ENCODE measurements around the gene NFYB.
A peak's percentile ranks its signal among the peaks of the same experiment; 100 is the strongest.

Gene NFYB

GRCh38 chr12:104155711-104156555 is 17.9 kb upstream of the NFYB start:
- DNase-seq: no peak

GRCh38 chr12:104154806-104155205 is 16.8 kb upstream of the NFYB start:
- no peak for DNase-seq

- DNase-seq: no peak
Observed at GRCh38 chr12:104154286-104154685, 16.3 kb upstream of the NFYB start.

GRCh38 chr12:104152685-104153241 is 14.8 kb upstream of the NFYB start:
- DNase-seq: no peak

GRCh38 chr12:104150416-104150815 is 12.4 kb upstream of the NFYB start:
- DNase-seq: no peak

- DNase-seq: no peak
Observed at GRCh38 chr12:104147346-104147745, 9.3 kb upstream of the NFYB start.

- no peak for DNase-seq
Observed at GRCh38 chr12:104143918-104144317, 5.9 kb upstream of the NFYB start.

GRCh38 chr12:104143002-104143401 is 5.0 kb upstream of the NFYB start:
- no peak for DNase-seq

- DNase-seq: no peak
Observed at GRCh38 chr12:104142543-104142942, 4.5 kb upstream of the NFYB start.

GRCh38 chr12:104138797-104139152 is 765 bp upstream of the NFYB start:
- no peak for DNase-seq

GRCh38 chr12:104137001-104137901 is 759 bp downstream of the NFYB start:
- peak; percentile 58 for DNase-seq

GRCh38 chr12:104136577-104136976 is 1.4 kb downstream of the NFYB start:
- no peak for DNase-seq

GRCh38 chr12:104134882-104135281 is 3.1 kb downstream of the NFYB start:
- no peak for DNase-seq

- no peak for DNase-seq
Observed at GRCh38 chr12:104133866-104134265, 4.1 kb downstream of the NFYB start.

GRCh38 chr12:104133321-104133720 is 4.7 kb downstream of the NFYB start:
- DNase-seq: no peak

GRCh38 chr12:104132351-104132956 is 5.6 kb downstream of the NFYB start:
- no peak for DNase-seq

- no peak for DNase-seq
Observed at GRCh38 chr12:104131609-104132008, 6.4 kb downstream of the NFYB start.

GRCh38 chr12:104130760-104131159 is 7.2 kb downstream of the NFYB start:
- DNase-seq: no peak

GRCh38 chr12:104126548-104126947 is 11.5 kb downstream of the NFYB start:
- DNase-seq: no peak

GRCh38 chr12:104122298-104122697 is 15.7 kb downstream of the NFYB start:
- DNase-seq: no peak

- DNase-seq: no peak
Observed at GRCh38 chr12:104121001-104121400, 17.0 kb downstream of the NFYB start.

GRCh38 chr12:104115587-104115975 is 22.4 kb downstream of the NFYB start:
- no peak for DNase-seq
